CD4-positive, alpha-beta T cell treated with Interleukin-4 for 4 hours (primary cell): Measurements from ENCODE around the gene PRRG4.
A peak's percentile ranks its signal among the peaks of the same experiment; 100 is the strongest.
"Not testable (repeated sequence)": the region's sequence is repeated elsewhere in the genome, so short reads cannot be mapped to it uniquely, and the experiment has no call there.

Experiments used
- DNase-seq: peaks from one replicate; pipeline ENCODE4 v3.0.0-alpha.2; 2020

PRRG4 gene

DNA sequence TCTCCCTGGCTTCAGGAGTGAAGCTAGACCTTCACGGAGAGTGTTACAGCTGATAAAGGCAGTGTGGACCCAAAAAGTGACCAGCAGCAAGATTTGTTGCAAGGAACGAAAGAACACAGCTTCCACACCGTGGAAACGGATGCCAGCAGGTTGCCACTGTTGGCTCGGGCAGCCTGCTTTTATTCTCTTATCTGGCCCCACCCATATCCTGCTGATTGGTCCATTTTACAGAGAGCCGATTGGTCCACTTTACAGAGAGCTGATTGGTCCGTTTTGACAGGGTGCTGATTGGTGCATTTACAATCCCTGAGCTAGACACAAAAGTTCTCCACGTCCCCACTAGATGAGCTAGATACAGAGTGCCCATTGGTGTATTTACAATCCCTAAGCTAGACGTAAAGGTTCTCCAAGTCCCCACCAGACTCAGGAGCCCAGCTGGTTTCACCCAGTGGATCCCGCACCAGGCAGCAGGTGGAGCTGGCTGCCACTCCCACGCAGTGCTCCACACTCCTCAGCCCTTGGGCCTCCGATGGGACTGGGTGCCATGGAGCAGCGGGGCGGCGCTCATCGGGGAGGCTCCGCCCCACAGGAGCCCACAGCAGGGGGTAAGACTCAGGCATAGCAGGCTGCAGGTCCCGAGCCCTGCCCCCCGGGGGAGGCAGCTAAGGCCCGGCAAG lies 58.1 kb downstream of the PRRG4 start:
- DNase-seq = not testable (repeated sequence)

GRCh38 chr11:32888384-32888710 lies 58.6 kb downstream of the PRRG4 start:
- DNase-seq = not testable (repeated sequence)

DNA sequence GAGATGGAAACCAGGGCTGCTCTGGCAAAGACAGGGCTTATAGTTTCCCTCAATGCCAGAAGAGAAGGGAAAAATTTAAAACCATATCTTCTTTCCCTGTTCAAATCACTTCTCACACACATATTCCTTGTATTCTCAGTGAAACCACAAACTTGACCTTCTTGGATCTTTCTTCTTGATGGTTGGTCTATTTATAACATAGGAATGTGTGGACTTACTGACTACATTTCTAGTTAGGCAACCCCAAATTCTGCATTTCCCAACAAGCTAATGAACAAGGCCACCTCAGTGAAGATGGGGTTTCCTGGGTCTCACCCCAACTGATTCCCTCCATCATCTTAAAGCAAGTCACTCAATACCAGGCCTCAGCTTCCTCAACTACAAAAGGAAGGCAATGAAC lies 59.1 kb downstream of the PRRG4 start:
- DNase-seq = no peak

- no peak for DNase-seq
These were observed 61.3 kb downstream of the PRRG4 start for GRCh38 chr11:32890843-32891656.

- DNase-seq = no peak
These were observed 62.1 kb downstream of the PRRG4 start for GRCh38 chr11:32891657-32892354.

GRCh38 chr11:32892355-32893092 lies 62.8 kb downstream of the PRRG4 start, which contains the start of gene QSER1:
Gene QSER1 (plus strand): TSS chr11:32892811. CDS start chr11:32893126, 315 bp downstream.
- DNase-seq = peak; percentile 47

DNA sequence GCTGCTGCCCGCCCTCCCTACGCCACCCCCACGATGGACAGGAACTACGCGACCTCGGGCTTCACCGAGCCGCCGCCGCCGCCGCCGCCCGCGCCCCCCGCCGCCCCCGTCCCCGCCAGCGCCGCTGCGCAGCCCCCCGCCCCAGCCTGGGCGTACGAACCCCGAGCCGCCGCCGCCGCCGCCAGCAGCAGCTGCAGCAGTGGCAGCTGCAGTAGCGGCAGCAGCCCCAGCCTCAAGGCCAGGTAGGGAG lies 63.3 kb downstream of the PRRG4 start:
- DNase-seq = no peak

- DNase-seq = peak; percentile 19
These were observed 63.8 kb downstream of the PRRG4 start for GRCh38 chr11:32893343-32894148.

- DNase-seq = peak; percentile 48
These were observed 64.6 kb downstream of the PRRG4 start for GRCh38 chr11:32894149-32894827.

GRCh38 chr11:32894921-32895320 lies 65.2 kb downstream of the PRRG4 start:
- DNase-seq = no peak

GRCh38 chr11:32895471-32895870 lies 65.7 kb downstream of the PRRG4 start:
- no peak for DNase-seq

DNA sequence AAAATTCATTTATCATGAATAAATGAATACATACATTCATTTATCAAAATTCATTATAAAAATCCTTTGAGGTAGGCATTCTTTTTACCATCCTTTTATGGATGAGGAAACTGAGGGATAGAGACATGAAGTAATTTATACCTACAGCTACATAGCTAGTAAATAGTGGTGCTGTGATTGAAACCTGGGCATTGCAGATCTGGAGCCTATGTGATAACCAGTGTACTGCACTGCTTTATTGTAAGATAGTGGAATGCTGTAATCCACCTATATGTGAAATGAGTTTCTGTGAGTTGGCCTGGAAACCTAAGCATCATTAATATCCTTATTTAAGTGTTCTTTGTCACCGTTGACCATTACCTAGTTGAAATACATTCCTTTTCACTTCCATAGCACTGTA lies 67.4 kb downstream of the PRRG4 start:
- DNase-seq = no peak

- no peak for DNase-seq
These were observed 69.7 kb downstream of the PRRG4 start for GRCh38 chr11:32899438-32899837.

DNA sequence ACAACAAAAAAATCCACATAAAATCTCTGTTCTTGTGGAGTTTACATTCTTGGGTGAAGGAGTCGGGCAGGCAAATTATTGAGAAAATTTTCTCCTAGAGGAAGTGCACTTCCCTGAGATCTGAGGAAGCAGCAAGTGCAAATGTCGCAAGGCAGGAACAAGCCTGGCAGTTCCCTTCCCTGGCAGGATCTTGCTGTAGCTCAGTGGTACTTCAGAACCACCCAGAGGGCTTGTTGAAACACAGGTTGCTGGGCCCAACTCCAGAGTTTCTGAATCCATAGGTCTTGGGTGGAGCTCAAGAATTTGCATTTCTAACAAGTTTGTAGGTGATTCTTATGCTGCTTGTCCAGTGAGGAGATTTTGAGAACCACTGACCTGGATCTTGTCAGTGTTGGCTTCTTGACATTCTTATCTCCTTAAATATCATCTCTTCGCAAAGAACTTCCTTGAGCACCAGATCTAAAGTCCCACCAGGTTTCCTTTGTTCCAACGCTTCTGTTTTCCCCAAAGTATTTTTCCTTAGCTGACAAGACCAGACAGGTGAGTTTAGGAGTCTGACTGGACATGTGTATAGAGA lies 72.5 kb downstream of the PRRG4 start:
- DNase-seq = no peak

- no peak for DNase-seq
These were observed 75.4 kb downstream of the PRRG4 start for GRCh38 chr11:32905028-32905667.
